Activated CD4-positive, alpha-beta T cell treated with anti-CD3 and anti-CD28 coated beads for 36 hours (primary cell): Measurements from ENCODE around the gene STAG2. TPM values are rescaled to one million over a fixed set of nuclear protein-coding genes. Genes with fewer than 3 reads are reported as not detected.

Source experiments
- ATAC-seq: fragments of 200-7000 bp; cut with Tn5 transposase; one replicate; pipeline ENCODE4 v1.10.0; 2021; ENCODE audit warnings: mild to moderate bottlenecking, moderate library complexity
- CTCF ChIA-PET: fragments of 350-600 bp; sonication (Branson Sonifier 250); formaldehyde crosslinking; loops from one replicate; lab custom pipeline; 2021; ENCODE audit warnings: antibody characterized with exemption; lab: Charles Lee
- POLR2A ChIA-PET: fragments of 350-600 bp; sonication (Branson Sonifier 250); formaldehyde crosslinking; loops from one replicate; lab custom pipeline; 2021; ENCODE audit warnings: antibody characterized with exemption, inconsistent platforms; lab: Charles Lee
- DNase-seq: peaks from one replicate; pipeline ENCODE4 v3.0.0-alpha.2; 2020
- H3K27ac Mint-ChIP-seq: one replicate; pipeline ENCODE4 v1.8.0; 2021; ENCODE audit warnings: mixed read lengths
- H3K27me3 Mint-ChIP-seq: one replicate; pipeline ENCODE4 v1.8.0; 2021; ENCODE audit warnings: mixed read lengths
- H3K36me3 Mint-ChIP-seq: one replicate; pipeline ENCODE4 v1.8.0; 2021; ENCODE audit warnings: low read depth, mixed read lengths
- H3K4me1 Mint-ChIP-seq: one replicate; pipeline ENCODE4 v1.8.0; 2021; ENCODE audit warnings: mixed read lengths
- H3K4me3 Mint-ChIP-seq: one replicate; pipeline ENCODE4 v1.8.0; 2021; ENCODE audit warnings: mild to moderate bottlenecking, moderate library complexity, mixed read lengths
- H3K9me3 Mint-ChIP-seq: one replicate; pipeline ENCODE4 v1.8.0; 2021; ENCODE audit warnings: low read depth, mixed read lengths
- intact Hi-C, 2 experiments: fragments of 100-400 bp; cut with DNase I in 1 of 2; cut with micrococcal nuclease in 1 of 2; formaldehyde crosslinking; loops; one replicate each; pipeline versions ENCODE4 v1.14.2 to v1.15.1; 2022 to 2024; cut with DNase I, micrococcal nuclease
- total RNA-seq, 2 experiments: library from RNA; stranded (reverse); gene quantifications; one replicate each; pipeline ENCODE4 v1.2.3, GENCODE V29; 2021

The STAG2 gene
- total RNA-seq, 2 experiments from 2014 or later: 91.1 to 104 TPM

DNA sequence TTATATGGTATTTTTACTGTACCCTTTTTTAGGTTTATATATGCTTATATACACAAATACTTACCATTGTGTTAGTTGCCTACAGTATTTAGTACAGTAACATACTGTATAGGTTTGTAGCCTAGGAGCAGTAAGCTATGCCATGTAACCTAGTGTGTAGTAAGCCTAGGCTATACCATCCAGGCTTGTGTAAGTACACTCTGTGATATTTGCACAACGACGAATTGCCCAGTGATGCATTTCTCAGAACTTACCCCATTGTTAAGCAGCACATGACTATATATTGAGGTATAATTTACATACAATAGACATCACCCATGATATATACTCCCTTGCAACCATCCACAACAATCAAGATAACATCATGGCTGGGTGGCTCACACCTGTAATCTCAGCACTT lies 40.1 kb downstream of the STAG2 start:
- H3K4me1 Mint-ChIP-seq: peaks cover 36% of the 10 kb centered on the region
- POLR2A ChIA-PET: no interaction called here
- CTCF ChIA-PET: no interaction called here
- H3K36me3 Mint-ChIP-seq: peaks cover 8% of the 10 kb centered on the region
- no peak overlapping the region for H3K4me3 Mint-ChIP-seq
- H3K27ac Mint-ChIP-seq: no peak overlapping the region
- intact Hi-C loops: no loop called here
- no peaks in the 10 kb centered on the region for H3K9me3 Mint-ChIP-seq
- H3K27me3 Mint-ChIP-seq: no peaks in the 10 kb centered on the region
- DNase-seq: no peak
- ATAC-seq: no peak

DNA sequence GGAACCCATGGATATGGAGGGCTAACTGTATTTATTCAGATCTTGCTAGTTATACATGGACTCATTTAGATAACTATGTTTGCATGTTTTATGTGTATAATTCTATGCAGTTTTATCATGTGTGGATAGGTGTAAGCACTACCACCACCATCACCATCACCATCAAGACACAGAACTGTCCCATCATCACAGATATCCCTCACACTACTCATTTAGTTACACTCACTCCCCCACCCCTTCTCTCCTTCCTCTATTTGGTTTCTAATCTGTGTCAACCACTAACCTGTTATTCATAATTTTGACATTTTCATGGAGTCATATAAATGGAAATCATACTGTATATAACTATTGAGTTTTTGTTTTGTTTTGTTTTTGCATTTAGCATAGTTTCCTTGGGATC lies 43.7 kb downstream of the STAG2 start:
- ATAC-seq: peak; percentile 70
- Mint-ChIP-seq H3K36me3 (peaks cover 7% of the 10 kb centered on the region), H3K4me3 (no peak overlapping the region), H3K27ac (peak overlapping the region; percentile 2), H3K9me3 (no peaks in the 10 kb centered on the region), H3K27me3 (no peaks in the 10 kb centered on the region), H3K4me1 (peaks cover 54% of the 10 kb centered on the region)
- POLR2A ChIA-PET: interaction anchor here (0.7 kb wide), 1 partner anchor 168 kb away, joined by 5 read pairs; no protein-coding TSS in a partner anchor
- intact Hi-C loops: no loop called here
- DNase-seq: no peak
- CTCF ChIA-PET: no interaction called here

DNA sequence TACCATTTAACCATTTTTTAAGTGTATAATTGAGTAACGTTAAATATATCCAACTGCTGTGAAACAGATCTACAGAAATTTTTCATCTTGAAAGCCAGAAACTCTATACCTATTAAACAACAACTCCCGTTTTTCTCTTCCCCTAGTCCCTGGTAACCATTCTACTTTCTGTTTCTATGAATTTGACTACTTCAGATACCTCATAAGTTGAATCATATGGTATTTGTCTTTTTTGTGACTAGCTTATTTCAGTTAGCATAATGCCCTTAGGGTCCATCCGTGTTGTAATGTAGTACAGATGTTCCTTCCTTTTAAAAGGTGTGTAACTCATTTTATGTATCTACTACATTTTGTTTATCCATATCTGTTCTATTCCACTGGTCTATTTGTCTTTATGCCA lies 48.7 kb downstream of the STAG2 start:
- Mint-ChIP-seq H3K36me3 (peaks cover 7% of the 10 kb centered on the region), H3K4me3 (peak overlapping the region; percentile 11), H3K27me3 (no peaks in the 10 kb centered on the region), H3K9me3 (no peaks in the 10 kb centered on the region), H3K27ac (peak overlapping the region; percentile 17), H3K4me1 (peaks cover 66% of the 10 kb centered on the region)
- DNase-seq (no peak), ATAC-seq (peak; percentile 81)
- ChIA-PET POLR2A (interaction anchor here (0.7 to 1.1 kb wide), 2 partner anchors 48 to 50 kb away, joined by 3 to 4 read pairs; no protein-coding TSS in a partner anchor), CTCF (interaction anchor here (0.6 to 1.5 kb wide), 4 partner anchors 33 to 174 kb away, joined by 3 to 5 read pairs (median 3); no protein-coding TSS in a partner anchor)
- intact Hi-C loops: loop anchor here (2.0 to 5.0 kb wide), 3 partner anchors 37 to 49 kb away; partner anchors contain the start of gene STAG2 (in 2 of the 2)

DNA sequence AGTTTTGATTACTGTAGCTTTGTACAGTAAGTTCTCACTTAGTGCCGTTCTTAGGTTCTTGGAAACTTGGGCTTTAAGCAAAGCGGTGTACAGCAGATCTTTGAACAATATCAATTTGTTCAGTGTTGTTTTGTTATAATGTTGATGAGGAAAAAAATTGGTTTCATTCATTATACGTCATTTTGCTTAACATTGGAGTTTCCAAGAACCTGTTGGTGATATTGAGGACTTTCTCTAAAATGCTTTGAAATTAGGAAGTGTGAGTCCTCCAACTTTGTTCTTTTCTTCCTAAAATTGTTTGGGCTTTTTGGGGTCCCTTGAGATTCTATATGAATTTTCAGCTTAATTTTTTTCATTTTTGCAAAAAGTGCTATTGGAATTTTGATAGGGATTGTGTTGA lies 49.1 kb downstream of the STAG2 start:
- H3K27me3 Mint-ChIP-seq: no peaks in the 10 kb centered on the region
- H3K27ac Mint-ChIP-seq: peak overlapping the region; percentile 17
- peaks cover 7% of the 10 kb centered on the region for H3K36me3 Mint-ChIP-seq
- H3K4me1 Mint-ChIP-seq: peaks cover 65% of the 10 kb centered on the region
- no peak overlapping the region for H3K4me3 Mint-ChIP-seq
- ChIA-PET CTCF (interaction anchor here (0.9 to 1.5 kb wide), 2 partner anchors 46 to 175 kb away, joined by 3 to 5 read pairs; no protein-coding TSS in a partner anchor), POLR2A (interaction anchor here (0.7 to 1.1 kb wide), 2 partner anchors 48 to 51 kb away, joined by 3 to 4 read pairs; no protein-coding TSS in a partner anchor)
- intact Hi-C loops: loop anchor here (2.0 to 5.0 kb wide), 3 partner anchors 37 to 50 kb away; partner anchors contain the start of gene STAG2 (in 2 of the 2)
- H3K9me3 Mint-ChIP-seq: no peaks in the 10 kb centered on the region
- no peak for DNase-seq
- ATAC-seq: no peak

DNA sequence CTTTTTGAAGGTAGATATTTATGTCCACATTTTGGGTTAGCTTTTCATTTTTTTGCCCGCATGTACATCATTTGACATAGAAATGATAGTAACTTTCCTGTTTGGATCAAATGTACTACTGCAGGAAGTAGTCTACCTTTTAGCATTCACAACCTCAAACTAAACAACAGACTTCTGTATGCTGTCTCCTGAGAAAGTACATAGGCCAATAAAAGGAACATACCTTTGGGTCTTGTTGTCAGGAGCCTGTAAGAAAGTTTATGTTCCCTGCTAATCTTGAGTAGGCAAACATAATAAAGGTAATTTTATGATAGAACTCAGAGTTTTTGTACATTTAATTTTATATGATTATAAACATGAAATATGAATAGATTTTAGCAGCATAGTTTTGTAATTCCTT lies 54.2 kb downstream of the STAG2 start:
- no peaks in the 10 kb centered on the region for H3K9me3 Mint-ChIP-seq
- peaks cover 42% of the 10 kb centered on the region for H3K4me1 Mint-ChIP-seq
- POLR2A ChIA-PET: no interaction called here
- DNase-seq (no peak), ATAC-seq (no peak)
- peaks cover 4% of the 10 kb centered on the region for H3K36me3 Mint-ChIP-seq
- no peak overlapping the region for H3K27ac Mint-ChIP-seq
- no peaks in the 10 kb centered on the region for H3K27me3 Mint-ChIP-seq
- CTCF ChIA-PET: interaction anchor here (1.0 kb wide), 1 partner anchor 1018 kb away, joined by 5 read pairs; no protein-coding TSS in a partner anchor
- no peak overlapping the region for H3K4me3 Mint-ChIP-seq
- intact Hi-C loops: no loop called here

DNA sequence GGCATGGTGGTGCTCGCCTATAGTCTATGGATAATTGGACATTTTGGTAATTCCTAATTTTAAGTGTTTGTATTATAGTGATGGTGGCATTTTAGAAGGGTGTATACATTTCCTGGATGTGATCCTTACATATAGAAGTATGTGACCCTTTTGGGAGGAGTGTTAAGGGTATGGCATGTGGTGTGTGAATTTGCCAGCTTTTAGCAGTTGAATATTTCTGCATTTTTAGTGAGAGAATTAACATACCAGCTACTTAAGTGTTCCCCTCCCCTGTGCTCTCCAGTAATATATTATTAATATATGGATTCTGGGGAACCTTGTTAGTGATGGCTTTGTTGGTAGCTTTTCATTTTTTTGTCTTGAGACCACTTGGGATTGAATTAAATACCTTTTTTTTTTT lies 55.3 kb downstream of the STAG2 start:
- Mint-ChIP-seq H3K27ac (no peak overlapping the region), H3K4me1 (peaks cover 33% of the 10 kb centered on the region), H3K27me3 (no peaks in the 10 kb centered on the region), H3K36me3 (peaks cover 4% of the 10 kb centered on the region), H3K9me3 (no peaks in the 10 kb centered on the region), H3K4me3 (no peak overlapping the region)
- DNase-seq (no peak), ATAC-seq (no peak)
- ChIA-PET CTCF (interaction anchor here (0.7 to 1.5 kb wide), 3 partner anchors 31 to 59 kb away, joined by 3 to 6 read pairs (median 3); no protein-coding TSS in a partner anchor), POLR2A (no interaction called here)
- intact Hi-C loops: no loop called here

DNA sequence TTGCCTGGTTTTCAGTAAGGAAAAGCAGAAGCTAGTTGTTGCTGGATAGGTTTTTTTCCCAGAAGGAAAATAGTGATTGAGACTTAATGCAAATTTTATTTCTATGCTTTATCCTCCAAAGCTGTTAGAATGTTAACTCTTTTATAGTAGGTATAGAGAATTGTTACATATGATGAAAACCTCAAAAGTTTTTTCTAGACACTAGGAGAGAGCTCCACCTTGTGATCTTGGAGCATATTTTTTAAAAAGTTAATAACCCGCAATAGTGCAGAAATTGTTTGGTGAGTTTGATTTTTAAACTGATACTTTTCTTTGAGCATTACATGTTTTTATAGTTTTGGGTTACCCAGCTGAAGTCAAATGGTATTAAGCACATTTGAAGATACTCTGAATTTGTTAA lies 56.5 kb downstream of the STAG2 start:
- ChIA-PET CTCF (interaction anchor here (0.5 to 1.8 kb wide), 6 partner anchors 55 to 188 kb away, joined by 3 to 7 read pairs (median 4); no protein-coding TSS in a partner anchor), POLR2A (interaction anchor here (1.2 kb wide), 1 partner anchor 58 kb away, joined by 4 read pairs; no protein-coding TSS in a partner anchor)
- DNase-seq (no peak), ATAC-seq (no peak)
- Mint-ChIP-seq H3K4me3 (no peak overlapping the region), H3K36me3 (peaks cover 4% of the 10 kb centered on the region), H3K27me3 (no peaks in the 10 kb centered on the region), H3K27ac (no peak overlapping the region), H3K9me3 (no peaks in the 10 kb centered on the region), H3K4me1 (peaks cover 30% of the 10 kb centered on the region)
- intact Hi-C loops: loop anchor here in 1 of 2 experiments (1.0 kb wide), 1 partner anchor 58 kb away; no protein-coding TSS in a partner anchor

DNA sequence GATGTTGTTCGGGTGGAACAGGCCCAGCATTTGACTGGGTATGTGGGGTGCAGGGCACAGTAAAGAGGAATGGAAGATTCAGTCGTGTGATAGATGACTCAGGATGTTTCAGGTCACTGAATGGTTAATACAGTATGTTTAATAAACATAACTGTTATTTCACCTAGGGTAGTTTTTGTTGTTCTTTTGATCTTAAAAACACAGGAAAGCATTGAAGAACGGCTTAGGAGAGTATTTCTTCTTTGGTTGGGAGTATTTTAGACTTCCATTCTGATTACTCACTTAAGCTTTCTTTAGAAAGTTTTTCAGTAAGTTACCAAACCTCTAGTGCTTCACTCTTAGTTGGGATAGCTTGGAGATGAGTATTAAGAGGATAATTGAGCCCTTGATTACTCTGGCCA lies 62.3 kb downstream of the STAG2 start:
- intact Hi-C loops: no loop called here
- Mint-ChIP-seq H3K27me3 (no peaks in the 10 kb centered on the region), H3K36me3 (peaks cover 6% of the 10 kb centered on the region), H3K27ac (no peak overlapping the region), H3K4me1 (peaks cover 14% of the 10 kb centered on the region), H3K4me3 (no peak overlapping the region), H3K9me3 (no peaks in the 10 kb centered on the region)
- no peak for DNase-seq
- CTCF ChIA-PET: no interaction called here
- ATAC-seq: no peak
- POLR2A ChIA-PET: no interaction called here

DNA sequence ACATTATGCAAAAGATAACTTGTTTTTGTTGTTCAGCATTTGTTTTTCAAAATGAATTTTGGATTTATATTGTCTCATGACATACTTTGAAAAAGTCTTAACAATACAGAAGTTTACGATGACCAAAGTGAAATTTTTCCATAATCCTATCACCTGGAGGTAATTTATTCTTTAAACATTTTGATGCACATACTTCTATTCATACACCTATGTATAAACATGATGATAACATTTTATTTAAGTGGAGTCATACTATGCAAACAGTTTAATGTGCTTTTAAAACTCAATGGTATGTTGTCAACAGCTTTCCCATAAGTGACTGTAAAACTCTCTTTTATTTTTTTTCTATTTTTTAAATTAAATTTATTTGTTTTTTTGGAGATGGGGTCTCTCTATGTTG lies 65.0 kb downstream of the STAG2 start:
- Mint-ChIP-seq H3K4me1 (peaks cover 11% of the 10 kb centered on the region), H3K9me3 (no peaks in the 10 kb centered on the region), H3K27ac (no peak overlapping the region), H3K36me3 (peaks cover 8% of the 10 kb centered on the region), H3K27me3 (no peaks in the 10 kb centered on the region), H3K4me3 (no peak overlapping the region)
- ATAC-seq (no peak), DNase-seq (no peak)
- POLR2A ChIA-PET: no interaction called here
- CTCF ChIA-PET: no interaction called here
- intact Hi-C loops: no loop called here

DNA sequence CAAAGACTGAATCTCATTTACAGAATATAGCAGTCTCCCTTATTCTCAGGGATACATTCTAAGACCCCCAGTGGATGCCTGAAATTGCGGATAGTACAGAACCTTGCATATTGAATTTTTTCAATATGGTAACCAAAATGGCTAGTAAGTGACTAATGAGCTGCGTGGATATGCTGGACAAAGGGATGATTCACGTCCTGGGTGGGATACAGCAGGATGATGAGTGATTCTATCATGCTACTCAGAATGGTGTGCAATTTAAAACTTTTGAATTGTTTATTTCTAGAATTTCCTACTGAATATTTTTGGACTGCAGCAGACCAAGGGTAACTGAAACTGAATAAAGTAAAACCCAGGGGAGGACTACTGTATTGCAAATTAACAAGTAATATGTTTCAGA lies 66.7 kb downstream of the STAG2 start:
- Mint-ChIP-seq H3K9me3 (no peaks in the 10 kb centered on the region), H3K27me3 (no peaks in the 10 kb centered on the region), H3K4me1 (peaks cover 6% of the 10 kb centered on the region)

DNA sequence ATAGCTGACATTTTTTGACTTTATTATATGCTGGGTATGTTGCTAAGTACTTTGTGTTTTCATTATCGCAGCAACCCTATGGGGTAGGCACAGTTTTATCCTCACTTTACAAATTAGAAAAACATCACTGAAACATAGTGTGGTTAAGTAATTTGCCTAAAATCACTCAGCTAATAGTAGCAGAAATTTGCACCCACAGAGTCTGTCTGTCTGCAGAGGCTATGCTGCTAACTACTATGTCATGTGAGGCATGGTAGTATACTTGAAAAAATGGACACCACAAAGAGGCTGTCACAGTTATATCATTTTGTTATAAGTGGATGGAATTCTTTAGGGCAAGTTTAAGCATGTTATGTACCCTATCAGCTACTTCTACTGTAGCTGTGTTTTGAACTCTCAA lies 69.0 kb downstream of the STAG2 start:
- H3K9me3 Mint-ChIP-seq: no peaks in the 10 kb centered on the region
- H3K27me3 Mint-ChIP-seq: no peaks in the 10 kb centered on the region
- ATAC-seq (no peak), DNase-seq (no peak)
- CTCF ChIA-PET: no interaction called here
- peaks cover 7% of the 10 kb centered on the region for H3K36me3 Mint-ChIP-seq
- POLR2A ChIA-PET: no interaction called here
- intact Hi-C loops: no loop called here
- no peak overlapping the region for H3K27ac Mint-ChIP-seq
- no peak overlapping the region for H3K4me3 Mint-ChIP-seq
- peaks cover 8% of the 10 kb centered on the region for H3K4me1 Mint-ChIP-seq

More for the DNA sequence above, 66.7 kb downstream of the STAG2 start:
- H3K4me3 Mint-ChIP-seq: no peak overlapping the region
- DNase-seq (no peak), ATAC-seq (no peak)
- intact Hi-C loops: no loop called here
- ChIA-PET POLR2A (no interaction called here), CTCF (no interaction called here)
- H3K27ac Mint-ChIP-seq: no peak overlapping the region
- H3K36me3 Mint-ChIP-seq: peaks cover 6% of the 10 kb centered on the region

DNA sequence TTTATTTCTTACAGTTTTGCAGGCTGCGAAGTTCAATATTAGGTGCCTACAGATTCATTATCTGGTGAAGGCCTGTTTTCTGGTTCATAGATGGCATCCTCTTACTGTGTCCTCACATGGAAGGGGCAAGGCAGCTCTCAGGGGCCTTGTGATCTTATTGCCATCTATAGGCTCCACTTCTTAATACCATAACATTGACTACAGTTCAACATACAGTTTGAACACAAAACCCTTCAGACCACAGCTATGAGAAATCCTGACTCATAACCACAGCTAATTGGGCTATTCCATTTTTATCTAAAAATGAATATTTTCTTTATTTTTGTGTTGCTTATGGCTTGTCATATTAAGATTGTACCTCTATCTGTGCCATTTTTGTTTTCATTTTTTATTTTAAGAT lies 72.3 kb downstream of the STAG2 start:
- intact Hi-C loops: no loop called here
- no peak for DNase-seq
- ATAC-seq: peak; percentile 39

More for the DNA sequence above, 72.3 kb downstream of the STAG2 start:
- Mint-ChIP-seq H3K27me3 (no peaks in the 10 kb centered on the region), H3K4me1 (peaks cover 8% of the 10 kb centered on the region), H3K27ac (no peak overlapping the region), H3K4me3 (no peak overlapping the region), H3K36me3 (peaks cover 7% of the 10 kb centered on the region), H3K9me3 (no peaks in the 10 kb centered on the region)
- POLR2A ChIA-PET: interaction anchor here (0.6 kb wide), 1 partner anchor 71 kb away, joined by 4 read pairs; no protein-coding TSS in a partner anchor
- CTCF ChIA-PET: interaction anchor here (0.9 kb wide), 2 partner anchors 14 to 24 kb away, joined by 3 read pairs; no protein-coding TSS in a partner anchor
